Middle frontal gyrus (tissue), 1 donor: Measurements from ENCODE around the gene SBDS.
"Not testable (repeated sequence)": the region's sequence is repeated elsewhere in the genome, so short reads cannot be mapped to it uniquely, and the experiment has no call there.

Source experiments
- DNase-seq: peaks from one replicate; pipeline ENCODE4 v3.0.0-alpha.2; 2015; ENCODE audit warnings: low spot score; ENCODE audit errors: extremely low spot score

SBDS gene

GRCh38 chr7:66995050-66995776 is at the start of gene SBDS:
Gene SBDS (minus strand): TSS chr7:66995586. CDS start chr7:66995417, 169 bp downstream.
- DNase-seq = peak; percentile 97

GRCh38 chr7:67043559-67043930 is 48.2 kb upstream of the SBDS start:
- not testable (repeated sequence) for DNase-seq

- DNase-seq = peak; percentile 59
Measured at GRCh38 chr7:67042781-67043558, 47.6 kb upstream of the SBDS start.

GRCh38 chr7:67040832-67041231 is 45.4 kb upstream of the SBDS start:
- not testable (repeated sequence) for DNase-seq

- not testable (repeated sequence) for DNase-seq
Measured at GRCh38 chr7:67036432-67037395, 41.3 kb upstream of the SBDS start.

GRCh38 chr7:67033251-67033650 is 37.9 kb upstream of the SBDS start:
- no peak for DNase-seq

GRCh38 chr7:67031685-67032084 is 36.3 kb upstream of the SBDS start:
- not testable (repeated sequence) for DNase-seq

- DNase-seq = not testable (repeated sequence)
Measured at GRCh38 chr7:67025459-67025858, 30.1 kb upstream of the SBDS start.

GRCh38 chr7:67022511-67022910 is 27.1 kb upstream of the SBDS start:
- DNase-seq = no peak

GRCh38 chr7:67021260-67021659 is 25.9 kb upstream of the SBDS start:
- DNase-seq = no peak

- no peak for DNase-seq
Measured at GRCh38 chr7:67019562-67020390, 24.4 kb upstream of the SBDS start.

GRCh38 chr7:67018940-67019339 is 23.6 kb upstream of the SBDS start:
- no peak for DNase-seq

- not testable (repeated sequence) for DNase-seq
Measured at GRCh38 chr7:67017971-67018370, 22.6 kb upstream of the SBDS start.

- not testable (repeated sequence) for DNase-seq
Measured at GRCh38 chr7:67014076-67014622, 18.8 kb upstream of the SBDS start.

- DNase-seq = not testable (repeated sequence)
Measured at GRCh38 chr7:67009677-67010076, 14.3 kb upstream of the SBDS start.

- no peak for DNase-seq
Measured at GRCh38 chr7:67008260-67008659, 12.9 kb upstream of the SBDS start.

- DNase-seq = no peak
Measured at GRCh38 chr7:67006965-67007364, 11.6 kb upstream of the SBDS start.

GRCh38 chr7:67004145-67004544 is 8.8 kb upstream of the SBDS start:
- DNase-seq = not testable (repeated sequence)

GRCh38 chr7:67000601-67001258 is 5.3 kb upstream of the SBDS start:
- DNase-seq = not testable (repeated sequence)
